Measurements from ENCODE around the gene DCTD.

DCTD gene

GRCh38 chr4:182916483-182917181, 554 bp downstream of the DCTD start:
- peak; percentile 67 for DNase-seq (ENCODE audit: low read depth, low spot score)
- no peak for TF ChIP-seq CTCF (IDR thresholded peaks at IDR 0.05; ENCODE audit: low read depth, low read length)
- peak overlapping the region; percentile 61 for H3K4me3 ChIP-seq (ENCODE audit: low read depth, low read length)
- in situ Hi-C loops (cut with HindIII; ENCODE audit: low sequenced_read_pairs) = no loop called here

DNA sequence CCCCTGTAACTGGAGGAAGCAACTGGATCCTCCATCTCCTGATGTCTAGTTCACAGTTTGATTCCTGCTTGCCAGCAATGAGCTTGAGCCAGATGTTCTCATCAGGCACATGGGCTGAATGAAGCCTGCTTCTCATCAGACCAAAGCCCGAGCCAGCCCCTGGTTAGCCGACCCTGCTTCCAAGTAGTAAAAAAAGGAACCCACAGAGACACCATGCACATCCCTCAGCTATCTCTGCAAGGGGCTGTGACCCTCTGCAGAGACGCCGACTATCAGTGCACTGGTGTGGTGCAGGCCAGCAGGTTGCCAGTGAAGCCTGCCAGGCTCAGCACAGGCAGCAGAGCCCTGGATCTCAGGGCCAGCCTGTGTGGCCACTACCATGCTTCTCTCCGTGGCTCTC, 2.8 kb downstream of the DCTD start:
- no peak overlapping the region for H3K4me3 ChIP-seq (ENCODE audit: low read depth, low read length)
- in situ Hi-C loops (cut with HindIII; ENCODE audit: low sequenced_read_pairs) = no loop called here
- no peak for TF ChIP-seq CTCF (IDR thresholded peaks at IDR 0.05; ENCODE audit: low read depth, low read length)
- no peak for DNase-seq (ENCODE audit: low read depth, low spot score)

DNA sequence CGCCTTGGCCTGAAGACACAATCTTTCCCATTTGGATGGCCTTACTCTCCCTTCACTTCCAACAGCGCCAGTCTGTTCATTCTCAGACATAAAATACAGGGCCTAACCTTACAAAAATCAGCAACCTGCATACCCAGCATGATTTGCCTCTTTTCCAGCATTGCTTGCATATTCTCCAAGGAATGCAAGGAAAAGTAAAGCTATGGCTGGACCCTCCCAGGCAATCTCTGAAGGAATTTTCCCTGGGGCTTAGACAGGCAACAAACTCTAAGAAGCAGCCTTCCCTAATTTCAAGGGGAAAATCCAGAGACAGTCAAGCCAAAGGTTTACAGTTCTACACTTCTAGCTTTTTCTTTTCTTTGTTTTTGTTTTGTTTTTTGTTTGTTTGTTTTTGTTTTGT, 3.6 kb downstream of the DCTD start:
- in situ Hi-C loops (cut with HindIII; ENCODE audit: low sequenced_read_pairs) = no loop called here
- H3K4me3 ChIP-seq (ENCODE audit: low read depth, low read length) = no peak overlapping the region
- no peak for DNase-seq (ENCODE audit: low read depth, low spot score)
- no peak for TF ChIP-seq CTCF (IDR thresholded peaks at IDR 0.05; ENCODE audit: low read depth, low read length)

GRCh38 chr4:182913036-182913435, 4.2 kb downstream of the DCTD start:
- DNase-seq (ENCODE audit: low read depth, low spot score) = no peak
- no peak for TF ChIP-seq CTCF (IDR thresholded peaks at IDR 0.05; ENCODE audit: low read depth, low read length)
- no peak overlapping the region for H3K4me3 ChIP-seq (ENCODE audit: low read depth, low read length)
- in situ Hi-C loops (cut with HindIII; ENCODE audit: low sequenced_read_pairs) = no loop called here

- in situ Hi-C loops (cut with HindIII; ENCODE audit: low sequenced_read_pairs) = no loop called here
- no peak for TF ChIP-seq CTCF (IDR thresholded peaks at IDR 0.05; ENCODE audit: low read depth, low read length)
- no peak overlapping the region for H3K4me3 ChIP-seq (ENCODE audit: low read depth, low read length)
- no peak for DNase-seq (ENCODE audit: low read depth, low spot score)
Observed at GRCh38 chr4:182908124-182908523, 9.1 kb downstream of the DCTD start.

GRCh38 chr4:182907396-182907795, 9.8 kb downstream of the DCTD start:
- no peak overlapping the region for H3K4me3 ChIP-seq (ENCODE audit: low read depth, low read length)
- no peak for DNase-seq (ENCODE audit: low read depth, low spot score)
- in situ Hi-C loops (cut with HindIII; ENCODE audit: low sequenced_read_pairs) = no loop called here
- TF ChIP-seq CTCF (IDR thresholded peaks at IDR 0.05; ENCODE audit: low read depth, low read length) = no peak

All from astrocyte of the spinal cord (primary cell).